Measurements from ENCODE around the gene CIB2. TPM values are rescaled to one million over a fixed set of nuclear protein-coding genes. Genes with fewer than 3 reads are reported as not detected.

CIB2 gene
- total RNA-seq, 1 experiment from 2014 or later, result 17.3 TPM

DNA sequence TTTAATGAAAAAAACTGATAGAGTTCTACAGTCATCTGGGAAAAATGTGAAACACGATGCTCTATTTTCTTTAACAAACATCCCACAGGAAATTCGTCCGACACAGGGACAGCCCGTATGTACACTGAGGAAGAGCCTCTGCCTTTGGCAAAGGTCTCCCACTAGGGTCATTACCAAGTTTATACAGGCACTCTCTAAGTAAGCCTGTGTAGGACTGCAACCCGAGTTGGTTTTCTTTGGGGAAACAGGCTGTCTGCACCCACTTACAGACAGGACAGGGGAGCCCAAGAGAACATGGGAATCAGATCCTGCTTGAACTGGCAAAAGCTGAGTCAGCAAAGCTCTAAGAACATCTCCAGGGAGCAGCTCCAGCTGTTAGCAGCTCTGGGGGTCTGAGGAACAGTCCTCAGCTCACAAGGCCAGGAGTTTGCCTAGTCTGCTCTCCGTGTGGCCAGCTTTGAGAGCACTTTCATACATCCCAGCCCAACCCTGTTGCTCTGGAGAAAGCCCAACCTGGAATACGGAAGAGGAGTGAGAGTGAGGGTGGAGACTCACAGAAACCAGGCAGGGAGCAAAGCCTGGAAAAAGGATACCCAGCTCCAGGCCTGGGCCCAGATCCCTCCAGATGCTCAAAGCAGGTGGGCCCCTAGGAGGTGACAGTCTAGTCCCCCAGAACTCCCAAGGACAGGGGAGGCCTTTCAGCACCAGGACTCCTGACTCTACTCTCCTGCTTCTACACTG is 55.6 kb downstream of the CIB2 start:
- H3K9me2 ChIP-seq (ENCODE audit: insufficient read depth), result no peaks in the 10 kb centered on the region
- 0 out of 2 replicates have a peak overlapping the region, but pooled peaks have one; percentile 1 for H3K9ac ChIP-seq (ENCODE audit: low read length)
- CTCF ChIA-PET, result interaction anchor here (1.4 kb wide), 1 partner anchor 75 kb away, joined by 4 read pairs; no protein-coding TSS in a partner anchor
- intact Hi-C loops (cut with micrococcal nuclease), result no loop called here
- peak overlapping the region; percentile 25; the same call in 1 of the 2 replicates for H3K27ac ChIP-seq (ENCODE audit: low read depth, low read length)
- TF ChIP-seq RAD21 (IDR thresholded peaks at IDR 0.05; ENCODE audit: low read depth), result no peak
- TF ChIP-seq ZNF274 (IDR thresholded peaks at IDR 0.05; ENCODE audit: low read depth, low read length), result no peak
- TF ChIP-seq, protein P1, sequence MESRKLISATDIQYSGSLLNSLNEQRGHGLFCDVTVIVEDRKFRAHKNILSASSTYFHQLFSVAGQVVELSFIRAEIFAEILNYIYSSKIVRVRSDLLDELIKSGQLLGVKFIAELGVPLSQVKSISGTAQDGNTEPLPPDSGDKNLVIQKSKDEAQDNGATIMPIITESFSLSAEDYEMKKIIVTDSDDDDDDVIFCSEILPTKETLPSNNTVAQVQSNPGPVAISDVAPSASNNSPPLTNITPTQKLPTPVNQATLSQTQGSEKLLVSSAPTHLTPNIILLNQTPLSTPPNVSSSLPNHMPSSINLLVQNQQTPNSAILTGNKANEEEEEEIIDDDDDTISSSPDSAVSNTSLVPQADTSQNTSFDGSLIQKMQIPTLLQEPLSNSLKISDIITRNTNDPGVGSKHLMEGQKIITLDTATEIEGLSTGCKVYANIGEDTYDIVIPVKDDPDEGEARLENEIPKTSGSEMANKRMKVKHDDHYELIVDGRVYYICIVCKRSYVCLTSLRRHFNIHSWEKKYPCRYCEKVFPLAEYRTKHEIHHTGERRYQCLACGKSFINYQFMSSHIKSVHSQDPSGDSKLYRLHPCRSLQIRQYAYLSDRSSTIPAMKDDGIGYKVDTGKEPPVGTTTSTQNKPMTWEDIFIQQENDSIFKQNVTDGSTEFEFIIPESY (IDR thresholded peaks at IDR 0.05; ENCODE audit: extremely low read depth, insufficient replicate concordance, low read length), result no peak
- TF ChIP-seq ELF1 (IDR thresholded peaks at IDR 0.05; ENCODE audit: borderline replicate concordance, low read depth), result no peak
- TF ChIP-seq, protein P2, sequence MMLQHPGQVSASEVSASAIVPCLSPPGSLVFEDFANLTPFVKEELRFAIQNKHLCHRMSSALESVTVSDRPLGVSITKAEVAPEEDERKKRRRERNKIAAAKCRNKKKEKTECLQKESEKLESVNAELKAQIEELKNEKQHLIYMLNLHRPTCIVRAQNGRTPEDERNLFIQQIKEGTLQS (IDR thresholded peaks at IDR 0.05), result no peak
- TF ChIP-seq EGR1 (IDR thresholded peaks at IDR 0.05; ENCODE audit: low read depth), result no peak
- TF ChIP-seq, protein P3, sequence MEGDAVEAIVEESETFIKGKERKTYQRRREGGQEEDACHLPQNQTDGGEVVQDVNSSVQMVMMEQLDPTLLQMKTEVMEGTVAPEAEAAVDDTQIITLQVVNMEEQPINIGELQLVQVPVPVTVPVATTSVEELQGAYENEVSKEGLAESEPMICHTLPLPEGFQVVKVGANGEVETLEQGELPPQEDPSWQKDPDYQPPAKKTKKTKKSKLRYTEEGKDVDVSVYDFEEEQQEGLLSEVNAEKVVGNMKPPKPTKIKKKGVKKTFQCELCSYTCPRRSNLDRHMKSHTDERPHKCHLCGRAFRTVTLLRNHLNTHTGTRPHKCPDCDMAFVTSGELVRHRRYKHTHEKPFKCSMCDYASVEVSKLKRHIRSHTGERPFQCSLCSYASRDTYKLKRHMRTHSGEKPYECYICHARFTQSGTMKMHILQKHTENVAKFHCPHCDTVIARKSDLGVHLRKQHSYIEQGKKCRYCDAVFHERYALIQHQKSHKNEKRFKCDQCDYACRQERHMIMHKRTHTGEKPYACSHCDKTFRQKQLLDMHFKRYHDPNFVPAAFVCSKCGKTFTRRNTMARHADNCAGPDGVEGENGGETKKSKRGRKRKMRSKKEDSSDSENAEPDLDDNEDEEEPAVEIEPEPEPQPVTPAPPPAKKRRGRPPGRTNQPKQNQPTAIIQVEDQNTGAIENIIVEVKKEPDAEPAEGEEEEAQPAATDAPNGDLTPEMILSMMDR (IDR thresholded peaks at IDR 0.05 in 2 of 3, conservative IDR thresholded peaks at IDR 0.05 in 1 of 3; ENCODE audit: borderline replicate concordance in 1 of 3, insufficient read depth in 1 of 3, low read depth in 2 of 3, low read length in 2 of 3), result no peak
- no peak for TF ChIP-seq JUND (IDR thresholded peaks at IDR 0.05)
- TF ChIP-seq SIN3A (IDR thresholded peaks at IDR 0.05; ENCODE audit: low read depth), result no peak
- no peak for TF ChIP-seq EZH2phosphoT487 (IDR thresholded peaks at IDR 0.05; ENCODE audit: borderline replicate concordance)
- TF ChIP-seq POLR2AphosphoS5 (IDR thresholded peaks at IDR 0.05; ENCODE audit: low read depth, low read length), result no peak
- TF ChIP-seq, protein P4, sequence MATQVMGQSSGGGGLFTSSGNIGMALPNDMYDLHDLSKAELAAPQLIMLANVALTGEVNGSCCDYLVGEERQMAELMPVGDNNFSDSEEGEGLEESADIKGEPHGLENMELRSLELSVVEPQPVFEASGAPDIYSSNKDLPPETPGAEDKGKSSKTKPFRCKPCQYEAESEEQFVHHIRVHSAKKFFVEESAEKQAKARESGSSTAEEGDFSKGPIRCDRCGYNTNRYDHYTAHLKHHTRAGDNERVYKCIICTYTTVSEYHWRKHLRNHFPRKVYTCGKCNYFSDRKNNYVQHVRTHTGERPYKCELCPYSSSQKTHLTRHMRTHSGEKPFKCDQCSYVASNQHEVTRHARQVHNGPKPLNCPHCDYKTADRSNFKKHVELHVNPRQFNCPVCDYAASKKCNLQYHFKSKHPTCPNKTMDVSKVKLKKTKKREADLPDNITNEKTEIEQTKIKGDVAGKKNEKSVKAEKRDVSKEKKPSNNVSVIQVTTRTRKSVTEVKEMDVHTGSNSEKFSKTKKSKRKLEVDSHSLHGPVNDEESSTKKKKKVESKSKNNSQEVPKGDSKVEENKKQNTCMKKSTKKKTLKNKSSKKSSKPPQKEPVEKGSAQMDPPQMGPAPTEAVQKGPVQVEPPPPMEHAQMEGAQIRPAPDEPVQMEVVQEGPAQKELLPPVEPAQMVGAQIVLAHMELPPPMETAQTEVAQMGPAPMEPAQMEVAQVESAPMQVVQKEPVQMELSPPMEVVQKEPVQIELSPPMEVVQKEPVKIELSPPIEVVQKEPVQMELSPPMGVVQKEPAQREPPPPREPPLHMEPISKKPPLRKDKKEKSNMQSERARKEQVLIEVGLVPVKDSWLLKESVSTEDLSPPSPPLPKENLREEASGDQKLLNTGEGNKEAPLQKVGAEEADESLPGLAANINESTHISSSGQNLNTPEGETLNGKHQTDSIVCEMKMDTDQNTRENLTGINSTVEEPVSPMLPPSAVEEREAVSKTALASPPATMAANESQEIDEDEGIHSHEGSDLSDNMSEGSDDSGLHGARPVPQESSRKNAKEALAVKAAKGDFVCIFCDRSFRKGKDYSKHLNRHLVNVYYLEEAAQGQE (IDR thresholded peaks at IDR 0.05; ENCODE audit: low read depth), result no peak
- TF ChIP-seq SP1 (IDR thresholded peaks at IDR 0.05; ENCODE audit: low read depth), result no peak
- RAD21 ChIA-PET (ENCODE audit: low non-redundant PET in 1 of 2, low total read pairs in 2 of 2, uncharacterized antibody in 2 of 2, unreplicated experiment in 2 of 2), result no interaction called here
- DNase-seq (ENCODE audit: low read depth, low spot score), result no peak
- peaks cover 23% of the 10 kb centered on the region for H3K79me2 ChIP-seq (ENCODE audit: insufficient read depth, low read length)
- no peaks in the 10 kb centered on the region for H3K9me3 ChIP-seq (ENCODE audit: control insufficient read depth in 1 of 2, insufficient read depth in 1 of 2, low read depth in 1 of 2, low read length in 2 of 2)
- peak overlapping the region; percentile 15 to 81; a peak in 3 of 4 replicates for H3K4me3 ChIP-seq (replicated peaks in 1 of 2; ENCODE audit: low read depth in 1 of 2, low read length in 2 of 2)
- no peak overlapping the region for H2AFZ ChIP-seq (ENCODE audit: low read depth, low read length, poor library complexity, severe bottlenecking)
- peaks cover 12 to 19% of the 10 kb centered on the region in 2 experiments for H3K4me1 ChIP-seq (ENCODE audit: control insufficient read depth in 1 of 2, insufficient read depth in 2 of 2, low read length in 2 of 2)
- no peaks in the 10 kb centered on the region for H3K27me3 ChIP-seq (ENCODE audit: insufficient read depth, low read length)
- 0 out of 2 replicates have a peak, but pooled peaks have one; percentile 9 for ATAC-seq
- no peaks in the 10 kb centered on the region; a peak in 1 of 4 replicates for H3K36me3 ChIP-seq (ENCODE audit: control insufficient read depth in 1 of 2, insufficient read depth in 2 of 2, low read length in 2 of 2)
- peaks cover 3% of the 10 kb centered on the region; the same call in 1 of the 2 replicates for H4K20me1 ChIP-seq (ENCODE audit: insufficient read depth)
- POLR2A ChIA-PET, result no interaction called here
- no TSS peak for BruUV-seq (replicated peaks)
- peak overlapping the region; percentile 96 for H3K4me2 ChIP-seq (ENCODE audit: low read length)

Data from HCT116 (cell line).